Mucosa of rectum (tissue), 2 donors: ENCODE measurements around the gene CTSD.

Experiments
- H3K27ac ChIP-seq, 2 donors: one replicate each; pipeline ENCODE4 v1.7.0; 2013; ENCODE audit warnings: inconsistent platforms in 2 of 2, low read depth in 2 of 2, low read length in 2 of 2
- H3K27me3 ChIP-seq, 2 donors: one replicate each; pipeline ENCODE4 v1.7.0; 2013; ENCODE audit warnings: low read length in 2 of 2; ENCODE audit not compliant: control insufficient read depth in 2 of 2, insufficient read depth in 2 of 2
- H3K36me3 ChIP-seq, 2 donors: one replicate each; pipeline ENCODE4 v1.7.0; 2013; ENCODE audit warnings: low read length in 2 of 2; ENCODE audit not compliant: control insufficient read depth in 2 of 2, insufficient read depth in 2 of 2
- H3K4me1 ChIP-seq, 2 donors: one replicate each; pipeline ENCODE4 v1.7.0; 2013; ENCODE audit warnings: low read length in 2 of 2, mild to moderate bottlenecking in 1 of 2; ENCODE audit not compliant: control insufficient read depth in 2 of 2, insufficient read depth in 2 of 2
- H3K4me3 ChIP-seq, 2 donors: one replicate each; pipeline ENCODE4 v1.7.0; 2013; ENCODE audit warnings: low read length in 2 of 2
- H3K9ac ChIP-seq, 2 donors: one replicate each; pipeline ENCODE4 v1.7.0; 2013; ENCODE audit warnings: low read length in 2 of 2, low read depth in 1 of 2, mild to moderate bottlenecking in 1 of 2
- H3K9me3 ChIP-seq, 2 donors: one replicate each; pipeline ENCODE4 v1.7.0; 2013; ENCODE audit warnings: low read length in 2 of 2; ENCODE audit not compliant: control insufficient read depth in 2 of 2
- donor health status: healthy.
- donor health status: Normal muscosa, but diverticular disease.

Gene CTSD

GRCh38 chr11:1749395-1750351 lies 14.1 kb downstream of the CTSD start:
- Histone ChIP-seq H3K4me3 (peak overlapping the region in 1 of 2 donors; percentile 7), H3K36me3 (peaks cover 3 to 17% of the 10 kb centered on the region in 2 donors), H3K4me1 (peaks cover 2 to 4% of the 10 kb centered on the region in 2 donors), H3K27ac (peak overlapping the region in 1 of 2 donors; percentile 22), H3K27me3 (peaks cover 0 to 13% of the 10 kb centered on the region in 2 donors), H3K9me3 (no peaks in the 10 kb centered on the region), H3K9ac (peak overlapping the region in 1 of 2 donors; percentile 21)

- peaks cover 0 to 13% of the 10 kb centered on the region in 2 donors for H3K36me3 ChIP-seq
- H3K4me3 ChIP-seq = no peak overlapping the region
- peaks cover 2 to 4% of the 10 kb centered on the region in 2 donors for H3K4me1 ChIP-seq
- no peak overlapping the region for H3K9ac ChIP-seq
- no peak overlapping the region for H3K27ac ChIP-seq
- no peaks in the 10 kb centered on the region for H3K9me3 ChIP-seq
- peaks cover 0 to 13% of the 10 kb centered on the region in 2 donors for H3K27me3 ChIP-seq
Observed at GRCh38 chr11:1748636-1749394, 14.9 kb downstream of the CTSD start.

GRCh38 chr11:1747753-1748635 lies 15.7 kb downstream of the CTSD start:
- Histone ChIP-seq H3K4me3 (no peak overlapping the region), H3K27ac (no peak overlapping the region), H3K9ac (no peak overlapping the region), H3K27me3 (peaks cover 0 to 13% of the 10 kb centered on the region in 2 donors), H3K4me1 (peaks cover 2 to 4% of the 10 kb centered on the region in 2 donors), H3K9me3 (no peaks in the 10 kb centered on the region), H3K36me3 (peaks cover 0 to 6% of the 10 kb centered on the region in 2 donors)

- no peak overlapping the region for H3K9ac ChIP-seq
- no peak overlapping the region for H3K4me3 ChIP-seq
- no peaks in the 10 kb centered on the region for H3K9me3 ChIP-seq
- no peaks in the 10 kb centered on the region for H3K36me3 ChIP-seq
- H3K27ac ChIP-seq = no peak overlapping the region
- H3K27me3 ChIP-seq = peaks cover 0 to 13% of the 10 kb centered on the region in 2 donors
- peaks cover 2 to 4% of the 10 kb centered on the region in 2 donors for H3K4me1 ChIP-seq
Observed at GRCh38 chr11:1746956-1747752, 16.6 kb downstream of the CTSD start.

- Histone ChIP-seq H3K27me3 (peaks cover 0 to 13% of the 10 kb centered on the region in 2 donors), H3K4me3 (no peak overlapping the region), H3K9ac (no peak overlapping the region), H3K4me1 (peaks cover 2 to 4% of the 10 kb centered on the region in 2 donors), H3K27ac (no peak overlapping the region), H3K36me3 (no peaks in the 10 kb centered on the region), H3K9me3 (no peaks in the 10 kb centered on the region)
Observed at GRCh38 chr11:1746511-1746931, 17.2 kb downstream of the CTSD start.

- no peak overlapping the region for H3K27ac ChIP-seq
- H3K4me1 ChIP-seq = peaks cover 0 to 4% of the 10 kb centered on the region in 2 donors
- H3K36me3 ChIP-seq = no peaks in the 10 kb centered on the region
- H3K27me3 ChIP-seq = peaks cover 0 to 13% of the 10 kb centered on the region in 2 donors
- no peak overlapping the region for H3K4me3 ChIP-seq
- no peak overlapping the region for H3K9ac ChIP-seq
- no peaks in the 10 kb centered on the region for H3K9me3 ChIP-seq
Observed at GRCh38 chr11:1745701-1746320, 17.9 kb downstream of the CTSD start.

GRCh38 chr11:1744891-1745700 lies 18.6 kb downstream of the CTSD start:
- peaks cover 0 to 4% of the 10 kb centered on the region in 2 donors for H3K4me1 ChIP-seq
- H3K27me3 ChIP-seq = peaks cover 0 to 13% of the 10 kb centered on the region in 2 donors
- no peaks in the 10 kb centered on the region for H3K9me3 ChIP-seq
- H3K27ac ChIP-seq = no peak overlapping the region
- H3K9ac ChIP-seq = no peak overlapping the region
- no peaks in the 10 kb centered on the region for H3K36me3 ChIP-seq
- H3K4me3 ChIP-seq = no peak overlapping the region

- Histone ChIP-seq H3K36me3 (no peaks in the 10 kb centered on the region), H3K27ac (no peak overlapping the region), H3K9ac (no peak overlapping the region), H3K4me1 (peaks cover 0 to under 1% of the 10 kb centered on the region in 2 donors), H3K27me3 (peaks cover 4 to 5% of the 10 kb centered on the region in 2 donors), H3K9me3 (no peaks in the 10 kb centered on the region), H3K4me3 (no peak overlapping the region)
Observed at GRCh38 chr11:1744137-1744886, 19.4 kb downstream of the CTSD start.
